Smooth muscle cell (in vitro differentiated cells): ENCODE results near the gene ZBTB7C. TPM values are rescaled to one million over a fixed set of nuclear protein-coding genes. Genes with fewer than 3 reads are reported as not detected.

Experiments
- DNase-seq: peaks from one replicate; lab custom pipeline; 2025; ENCODE audit not compliant: unreplicated experiment; lab: John Stamatoyannopoulos, UW
- H2AFZ ChIP-seq: fragments of 200-600 bp; sonication (generic); 2 replicates; pipeline ENCODE4 v1.6.0; 2016; ENCODE audit warnings: antibody characterized with exemption, low read depth, mild to moderate bottlenecking
- H3F3A ChIP-seq: fragments of 200-600 bp; sonication (generic); 2 replicates; pipeline ENCODE4 v1.6.0; 2017; ENCODE audit warnings: antibody characterized with exemption, low read depth
- H3K27ac ChIP-seq: fragments of 200-600 bp; sonication (generic); 2 replicates; pipeline ENCODE4 v1.5.1; 2016; ENCODE audit warnings: low read depth, mild to moderate bottlenecking
- H3K27me3 ChIP-seq: fragments of 200-600 bp; sonication (generic); 2 replicates; pipeline ENCODE4 v1.6.1; 2016; ENCODE audit warnings: low read depth, mild to moderate bottlenecking
- H3K36me3 ChIP-seq: fragments of 200-600 bp; sonication (generic); 2 replicates; pipeline ENCODE4 v1.5.1; 2016; ENCODE audit warnings: low read depth
- H3K4me1 ChIP-seq: fragments of 200-600 bp; sonication (generic); 2 replicates; pipeline ENCODE4 v1.5.1; 2016; ENCODE audit warnings: low read depth
- H3K4me2 ChIP-seq: fragments of 200-600 bp; sonication (generic); 2 replicates; pipeline ENCODE4 v1.6.0; 2016; ENCODE audit warnings: mild to moderate bottlenecking
- H3K4me3 ChIP-seq: fragments of 200-600 bp; sonication (generic); 2 replicates; pipeline ENCODE4 v1.5.1; 2016; ENCODE audit warnings: mild to moderate bottlenecking
- H3K79me2 ChIP-seq: fragments of 200-600 bp; sonication (generic); 2 replicates; pipeline ENCODE4 v1.6.0; 2016; ENCODE audit warnings: low read depth, mild to moderate bottlenecking
- H3K9ac ChIP-seq: fragments of 200-600 bp; sonication (generic); 2 replicates; pipeline ENCODE4 v1.6.0; 2016; ENCODE audit warnings: low read depth
- H3K9me3 ChIP-seq: fragments of 200-600 bp; sonication (generic); replicated peaks from 2 replicates; pipeline ENCODE4 v1.5.1; 2016; ENCODE audit warnings: low read depth
- H4K20me1 ChIP-seq: fragments of 200-600 bp; sonication (generic); 2 replicates; pipeline ENCODE4 v1.6.0; 2016; ENCODE audit warnings: low read depth
- CTCF ChIP-seq: fragments of 200-600 bp; sonication (generic); IDR thresholded peaks from 2 replicates; pipeline ENCODE4 v1.5.1; 2017; ENCODE audit warnings: borderline replicate concordance, mild to moderate bottlenecking, antibody characterized with exemption; ENCODE audit not compliant: insufficient read depth, poor library complexity, severe bottlenecking
- WGBS: methylation state at CpG from one replicate; pipeline ENCODE4 v1.1.7; 2016; ENCODE audit warnings: low lambda C conversion rate; 5-methylcytosine and 5-hydroxymethylcytosine counted together
- polyA plus RNA-seq: library from polyadenylated mRNA; unstranded; fragments of >200 nt; fragmentation: Nextera tagmentation; extraction: Ambion mirVana; gene quantifications from 2 replicates; pipeline ENCODE4 v1.2.1, GENCODE V29; 2016
- total RNA-seq: library from RNA; depleted of rRNA; stranded (reverse); fragments of >200 nt; gene quantifications from 2 replicates; pipeline ENCODE4 v1.2.3, GENCODE V29; 2014

The ZBTB7C gene
- total and polyA plus RNA-seq, 2 experiments from 2014 or later = 0.48 to 0.63 TPM

GRCh38 chr18:48319801-48320638 lies 89.2 kb downstream of the ZBTB7C start:
- Histone ChIP-seq H3K9me3 (no peaks in the 10 kb centered on the region), H3K27me3 (no peaks in the 10 kb centered on the region), H4K20me1 (no peaks in the 10 kb centered on the region), H3K4me3 (no peak overlapping the region), H3K36me3 (no peaks in the 10 kb centered on the region), H2AFZ (no peak overlapping the region), H3K4me2 (peak overlapping the region; percentile 63), H3K27ac (peak overlapping the region; percentile 67), H3K9ac (peak overlapping the region; percentile 11), H3K4me1 (peaks cover 6% of the 10 kb centered on the region), H3K79me2 (no peaks in the 10 kb centered on the region), H3F3A (peaks cover 3% of the 10 kb centered on the region)
- TF ChIP-seq CTCF = no peak
- DNase-seq = no peak
- 72% methylated on average over 10 of the region's 10 CpGs for WGBS

GRCh38 chr18:48318436-48318835 lies 90.7 kb downstream of the ZBTB7C start:
- H3K4me1 ChIP-seq = peaks cover 6% of the 10 kb centered on the region
- no peaks in the 10 kb centered on the region for H3K36me3 ChIP-seq
- H3K79me2 ChIP-seq = no peaks in the 10 kb centered on the region
- H3K27me3 ChIP-seq = no peaks in the 10 kb centered on the region
- H3K27ac ChIP-seq = no peak overlapping the region
- no peak overlapping the region for H3K9ac ChIP-seq
- H3K9me3 ChIP-seq = no peaks in the 10 kb centered on the region
- no peak for TF ChIP-seq CTCF
- no peak overlapping the region for H2AFZ ChIP-seq
- no peak overlapping the region for H3K4me2 ChIP-seq
- no peaks in the 10 kb centered on the region for H4K20me1 ChIP-seq
- WGBS = 95% methylated on average over 8 of the region's 8 CpGs
- no peak overlapping the region for H3K4me3 ChIP-seq
- DNase-seq = no peak
- peaks cover 3% of the 10 kb centered on the region for H3F3A ChIP-seq

- Histone ChIP-seq H3F3A (peaks cover 3% of the 10 kb centered on the region), H3K9ac (no peak overlapping the region), H4K20me1 (no peaks in the 10 kb centered on the region), H2AFZ (no peak overlapping the region), H3K4me2 (no peak overlapping the region), H3K79me2 (no peaks in the 10 kb centered on the region), H3K27ac (no peak overlapping the region), H3K36me3 (no peaks in the 10 kb centered on the region), H3K9me3 (no peaks in the 10 kb centered on the region), H3K27me3 (no peaks in the 10 kb centered on the region), H3K4me1 (peaks cover 6% of the 10 kb centered on the region), H3K4me3 (no peak overlapping the region)
- WGBS = 98% methylated on average over 5 of the region's 5 CpGs
- TF ChIP-seq CTCF = peak; percentile 8
- DNase-seq = no peak
These were observed 91.3 kb downstream of the ZBTB7C start for GRCh38 chr18:48317781-48318381.
